ENCODE measurements around the gene GTSE1. TPM values are rescaled to one million over a fixed set of nuclear protein-coding genes. Genes with fewer than 3 reads are reported as not detected.
A peak's percentile ranks its signal among the peaks of the same experiment; 100 is the strongest.

Gene GTSE1
- total RNA-seq, 1 donor from 2014 or later: 0.95 TPM

GRCh38 chr22:46251266-46251665, 45.4 kb upstream of the GTSE1 start:
- POLR2A ChIA-PET: interaction anchor here (1.2 to 1.9 kb wide), 5 partner anchors 17 to 100 kb away, joined by 3 to 12 read pairs (median 3); partner anchors contain the start of genes PPARA and TTC38
- CTCF ChIA-PET: no interaction called here

GRCh38 chr22:46251816-46252380, 44.8 kb upstream of the GTSE1 start:
- CTCF ChIA-PET: no interaction called here
- no peaks in the 10 kb centered on the region for H3K27me3 Mint-ChIP-seq

More at GRCh38 chr22:46251266-46251665, 45.4 kb upstream of the GTSE1 start:
- Mint-ChIP-seq H3K36me3 (ENCODE audit: low read depth) (peaks cover 7% of the 10 kb centered on the region), H3K27me3 (no peaks in the 10 kb centered on the region), H3K27ac (peak overlapping the region; percentile 79), H3K9me3 (no peaks in the 10 kb centered on the region), H3K4me3 (peak overlapping the region; percentile 87), H3K4me1 (peaks cover 18% of the 10 kb centered on the region)
- no peak for DNase-seq
- no peak for TF ChIP-seq CTCF (IDR thresholded peaks at IDR 0.05)
- intact Hi-C loops (cut with micrococcal nuclease): loop anchor here (5.0 kb wide), 2 partner anchors 86 to 99 kb away; partner anchors contain the start of genes PPARA and TRMU
- ATAC-seq (ENCODE audit: low read depth): no peak

GRCh38 chr22:46256358-46256958, 40.2 kb upstream of the GTSE1 start:
- Mint-ChIP-seq H3K36me3 (ENCODE audit: low read depth) (no peaks in the 10 kb centered on the region), H3K9me3 (no peaks in the 10 kb centered on the region), H3K27ac (no peak overlapping the region), H3K4me1 (peaks cover 3% of the 10 kb centered on the region), H3K27me3 (peaks cover 29% of the 10 kb centered on the region), H3K4me3 (no peak overlapping the region)
- CTCF ChIA-PET: no interaction called here
- no peak for ATAC-seq (ENCODE audit: low read depth)
- POLR2A ChIA-PET: no interaction called here
- no peak for DNase-seq
- intact Hi-C loops (cut with micrococcal nuclease): no loop called here
- TF ChIP-seq CTCF (IDR thresholded peaks at IDR 0.05): no peak

More at GRCh38 chr22:46251816-46252380, 44.8 kb upstream of the GTSE1 start:
- H3K36me3 Mint-ChIP-seq (ENCODE audit: low read depth): peaks cover 3% of the 10 kb centered on the region
- intact Hi-C loops (cut with micrococcal nuclease): loop anchor here (5.0 kb wide), 2 partner anchors 85 to 100 kb away; partner anchors contain the start of genes PPARA and TRMU
- H3K9me3 Mint-ChIP-seq: no peaks in the 10 kb centered on the region
- POLR2A ChIA-PET: interaction anchor here (1.2 to 1.4 kb wide), 2 partner anchors 24 to 36 kb away, joined by 3 read pairs; no protein-coding TSS in a partner anchor
- H3K4me1 Mint-ChIP-seq: peaks cover 18% of the 10 kb centered on the region
- no peak for DNase-seq
- peak overlapping the region; percentile 1 for H3K27ac Mint-ChIP-seq
- ATAC-seq (ENCODE audit: low read depth): no peak
- peak overlapping the region; percentile 87 for H3K4me3 Mint-ChIP-seq
- TF ChIP-seq CTCF (IDR thresholded peaks at IDR 0.05): no peak

GRCh38 chr22:46259374-46259773, 37.3 kb upstream of the GTSE1 start:
- ATAC-seq (ENCODE audit: low read depth): no peak
- H3K27me3 Mint-ChIP-seq: peaks cover 52% of the 10 kb centered on the region
- H3K27ac Mint-ChIP-seq: no peak overlapping the region
- no peak overlapping the region for H3K4me3 Mint-ChIP-seq
- peaks cover 7% of the 10 kb centered on the region for H3K4me1 Mint-ChIP-seq
- ChIA-PET POLR2A (no interaction called here), CTCF (no interaction called here)
- no peak for DNase-seq
- intact Hi-C loops (cut with micrococcal nuclease): no loop called here
- no peaks in the 10 kb centered on the region for H3K9me3 Mint-ChIP-seq
- no peaks in the 10 kb centered on the region for H3K36me3 Mint-ChIP-seq (ENCODE audit: low read depth)
- TF ChIP-seq CTCF (IDR thresholded peaks at IDR 0.05): no peak

- H3K27me3 Mint-ChIP-seq: peaks cover 54% of the 10 kb centered on the region
Measured at GRCh38 chr22:46260038-46260437, 36.6 kb upstream of the GTSE1 start.

More at GRCh38 chr22:46260038-46260437, 36.6 kb upstream of the GTSE1 start:
- intact Hi-C loops (cut with micrococcal nuclease): no loop called here
- ChIA-PET CTCF (no interaction called here), POLR2A (no interaction called here)
- DNase-seq: no peak
- Mint-ChIP-seq H3K4me3 (no peak overlapping the region), H3K27ac (no peak overlapping the region), H3K4me1 (peaks cover 7% of the 10 kb centered on the region), H3K9me3 (no peaks in the 10 kb centered on the region), H3K36me3 (ENCODE audit: low read depth) (no peaks in the 10 kb centered on the region)
- no peak for TF ChIP-seq CTCF (IDR thresholded peaks at IDR 0.05)
- no peak for ATAC-seq (ENCODE audit: low read depth)

All from activated B cell treated with CpG ODN at 0.5 μM for 24 hours (primary cell).